ENCODE results near the gene CAMTA1.

The CAMTA1 gene

GRCh38 chr1:7313081-7313546 is 527.9 kb downstream of the CAMTA1 start:
- Histone ChIP-seq H3K27ac (ENCODE audit: low read depth, low read length, severe bottlenecking) (peak overlapping the region; percentile 68), H3K4me3 (ENCODE audit: extremely low read depth, insufficient read depth, low read length, poor library complexity, severe bottlenecking) (no peak overlapping the region), H3K36me3 (ENCODE audit: control insufficient read depth, insufficient read depth, low read length) (no peaks in the 10 kb centered on the region), H3K9me3 (ENCODE audit: control insufficient read depth, low read length) (no peaks in the 10 kb centered on the region), H3K4me1 (ENCODE audit: control insufficient read depth, insufficient read depth, low read length, poor library complexity, severe bottlenecking) (peaks cover 20% of the 10 kb centered on the region)
- WGBS, 2 experiments (ENCODE audit: insufficient coverage in 2 of 2), result 82 to 88% methylated on average over 3 to 7 of the region's 8 CpGs

DNA sequence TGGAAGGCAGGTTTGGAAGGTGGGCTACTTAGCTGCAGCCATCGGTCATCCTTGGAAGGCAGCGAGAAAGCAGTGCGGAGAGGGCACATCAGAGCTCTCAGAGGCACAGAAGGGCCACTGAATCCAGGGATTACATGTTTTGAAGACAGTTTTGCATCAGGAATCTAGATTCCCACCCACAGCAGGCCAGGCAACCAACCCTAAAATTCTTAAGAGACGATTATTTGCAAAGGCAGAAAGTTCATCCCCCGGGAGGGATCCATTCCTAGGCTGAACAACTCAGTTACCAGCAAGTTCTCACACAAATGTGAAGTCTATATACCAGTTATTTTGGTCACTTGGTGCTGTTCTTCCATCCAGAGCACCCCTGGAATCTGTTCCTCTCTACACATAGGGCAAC is 528.6 kb downstream of the CAMTA1 start:
- Histone ChIP-seq H3K4me1 (ENCODE audit: control insufficient read depth, insufficient read depth, low read length, poor library complexity, severe bottlenecking) (peaks cover 20% of the 10 kb centered on the region), H3K9me3 (ENCODE audit: control insufficient read depth, low read length) (no peaks in the 10 kb centered on the region), H3K27ac (ENCODE audit: low read depth, low read length, severe bottlenecking) (no peak overlapping the region), H3K4me3 (ENCODE audit: extremely low read depth, insufficient read depth, low read length, poor library complexity, severe bottlenecking) (no peak overlapping the region), H3K36me3 (ENCODE audit: control insufficient read depth, insufficient read depth, low read length) (no peaks in the 10 kb centered on the region)
- WGBS, 2 experiments (ENCODE audit: insufficient coverage in 2 of 2), result 92 to 98% methylated on average over 5 of the region's 5 CpGs

DNA sequence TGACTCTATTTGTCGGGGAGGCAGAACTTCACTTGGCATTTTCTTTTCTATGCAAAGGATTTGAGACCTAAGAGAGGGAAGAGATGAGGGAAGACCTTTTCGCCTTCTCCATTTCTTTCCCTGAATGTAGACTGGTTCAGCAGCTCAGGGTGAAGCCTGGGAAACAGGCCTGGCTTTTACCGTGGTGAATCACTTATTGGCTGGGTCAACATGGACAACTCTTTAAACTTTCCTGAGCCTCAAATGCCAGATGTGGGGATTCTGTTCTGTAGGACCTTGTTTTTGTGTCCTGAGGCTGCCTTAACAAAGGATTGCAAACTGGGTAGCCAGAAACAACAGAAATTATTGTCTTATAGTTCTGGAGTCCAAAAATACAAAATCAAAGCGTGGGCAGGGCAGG is 530.1 kb downstream of the CAMTA1 start:
- Histone ChIP-seq H3K9me3 (ENCODE audit: control insufficient read depth, low read length) (no peaks in the 10 kb centered on the region), H3K4me1 (ENCODE audit: control insufficient read depth, insufficient read depth, low read length, poor library complexity, severe bottlenecking) (peaks cover 20% of the 10 kb centered on the region), H3K27ac (ENCODE audit: low read depth, low read length, severe bottlenecking) (no peak overlapping the region), H3K4me3 (ENCODE audit: extremely low read depth, insufficient read depth, low read length, poor library complexity, severe bottlenecking) (no peak overlapping the region), H3K36me3 (ENCODE audit: control insufficient read depth, insufficient read depth, low read length) (no peaks in the 10 kb centered on the region)
- WGBS, 2 experiments (ENCODE audit: insufficient coverage in 2 of 2), result 91 to 94% methylated on average over 3 of the region's 4 CpGs

- no peaks in the 10 kb centered on the region for H3K9me3 ChIP-seq (ENCODE audit: control insufficient read depth, low read length)
- peaks cover 20% of the 10 kb centered on the region for H3K4me1 ChIP-seq (ENCODE audit: control insufficient read depth, insufficient read depth, low read length, poor library complexity, severe bottlenecking)
- H3K27ac ChIP-seq (ENCODE audit: low read depth, low read length, severe bottlenecking), result no peak overlapping the region
- H3K4me3 ChIP-seq (ENCODE audit: extremely low read depth, insufficient read depth, low read length, poor library complexity, severe bottlenecking), result no peak overlapping the region
- H3K36me3 ChIP-seq (ENCODE audit: control insufficient read depth, insufficient read depth, low read length), result no peaks in the 10 kb centered on the region
- 84 to 100% methylated on average over 3 of the region's 6 CpGs for WGBS, 2 experiments (ENCODE audit: insufficient coverage in 2 of 2)
Observed at GRCh38 chr1:7315946-7316345, 530.7 kb downstream of the CAMTA1 start.

DNA sequence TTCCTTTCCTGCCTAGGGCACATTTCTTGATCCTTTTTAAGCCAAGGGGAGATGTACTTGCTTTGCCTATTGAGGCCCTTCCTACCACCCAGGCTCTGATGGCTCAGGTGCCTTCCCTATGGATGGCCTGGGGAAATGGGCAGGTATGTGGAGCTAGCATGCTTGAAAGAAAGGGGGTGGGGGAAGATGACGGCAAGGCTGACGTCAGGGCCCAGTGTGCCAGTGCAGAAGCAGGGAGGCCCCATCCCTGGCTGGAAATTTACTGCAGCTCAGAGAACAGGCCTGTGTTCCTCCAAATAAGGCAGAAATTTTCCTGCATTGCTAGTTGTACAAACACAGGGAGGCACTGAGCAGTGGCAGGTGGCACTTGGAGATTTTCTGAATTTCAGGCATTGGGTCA is 532.6 kb downstream of the CAMTA1 start:
- Histone ChIP-seq H3K4me1 (ENCODE audit: control insufficient read depth, insufficient read depth, low read length, poor library complexity, severe bottlenecking) (peaks cover 14% of the 10 kb centered on the region), H3K36me3 (ENCODE audit: control insufficient read depth, insufficient read depth, low read length) (no peaks in the 10 kb centered on the region), H3K9me3 (ENCODE audit: control insufficient read depth, low read length) (no peaks in the 10 kb centered on the region), H3K27ac (ENCODE audit: low read depth, low read length, severe bottlenecking) (no peak overlapping the region), H3K4me3 (ENCODE audit: extremely low read depth, insufficient read depth, low read length, poor library complexity, severe bottlenecking) (no peak overlapping the region)
- 88 to 100% methylated on average over 1 to 2 of the region's 2 CpGs for WGBS, 2 experiments (ENCODE audit: insufficient coverage in 2 of 2)

- Histone ChIP-seq H3K36me3 (ENCODE audit: control insufficient read depth, insufficient read depth, low read length) (no peaks in the 10 kb centered on the region), H3K27ac (ENCODE audit: low read depth, low read length, severe bottlenecking) (no peak overlapping the region), H3K9me3 (ENCODE audit: control insufficient read depth, low read length) (no peaks in the 10 kb centered on the region), H3K4me3 (ENCODE audit: extremely low read depth, insufficient read depth, low read length, poor library complexity, severe bottlenecking) (no peak overlapping the region), H3K4me1 (ENCODE audit: control insufficient read depth, insufficient read depth, low read length, poor library complexity, severe bottlenecking) (peaks cover 2% of the 10 kb centered on the region)
- 89 to 98% methylated on average over 4 to 5 of the region's 5 CpGs for whole genome bisulfite sequencing, 2 experiments (ENCODE audit: insufficient coverage in 2 of 2)
Observed at GRCh38 chr1:7319196-7319595, 533.9 kb downstream of the CAMTA1 start.

- no peaks in the 10 kb centered on the region for H3K36me3 ChIP-seq (ENCODE audit: control insufficient read depth, insufficient read depth, low read length)
- H3K4me3 ChIP-seq (ENCODE audit: extremely low read depth, insufficient read depth, low read length, poor library complexity, severe bottlenecking), result no peak overlapping the region
- no peaks in the 10 kb centered on the region for H3K9me3 ChIP-seq (ENCODE audit: control insufficient read depth, low read length)
- H3K27ac ChIP-seq (ENCODE audit: low read depth, low read length, severe bottlenecking), result no peak overlapping the region
- no peaks in the 10 kb centered on the region for H3K4me1 ChIP-seq (ENCODE audit: control insufficient read depth, insufficient read depth, low read length, poor library complexity, severe bottlenecking)
Observed at GRCh38 chr1:7320661-7321060, 535.4 kb downstream of the CAMTA1 start.

DNA sequence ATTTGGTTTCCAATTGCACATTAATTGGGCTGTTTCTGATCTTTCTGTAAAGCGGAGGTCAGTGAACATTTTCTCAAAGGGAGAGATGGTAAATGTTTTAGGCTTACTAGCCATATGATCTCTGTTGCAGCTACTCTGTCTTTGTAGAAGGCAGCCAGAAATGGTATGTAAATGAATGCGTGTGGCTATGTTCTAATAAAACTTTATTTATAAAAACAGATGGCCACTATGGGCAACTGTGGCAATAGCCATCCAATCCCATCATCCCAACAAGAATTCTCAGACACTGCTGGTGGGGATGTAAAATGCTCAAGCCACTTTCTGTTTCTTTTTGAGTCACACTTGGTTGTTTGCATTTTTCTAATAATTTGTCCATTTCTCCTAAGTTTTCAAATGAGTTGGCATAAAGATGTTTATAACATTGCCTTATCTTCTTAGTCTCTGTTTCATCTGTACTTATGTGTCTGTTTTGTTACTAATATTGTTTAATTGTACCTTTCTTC is 537.1 kb downstream of the CAMTA1 start:
- Histone ChIP-seq H3K27ac (ENCODE audit: low read depth, low read length, severe bottlenecking) (no peak overlapping the region), H3K9me3 (ENCODE audit: control insufficient read depth, low read length) (no peaks in the 10 kb centered on the region), H3K4me3 (ENCODE audit: extremely low read depth, insufficient read depth, low read length, poor library complexity, severe bottlenecking) (no peak overlapping the region), H3K4me1 (ENCODE audit: control insufficient read depth, insufficient read depth, low read length, poor library complexity, severe bottlenecking) (no peaks in the 10 kb centered on the region), H3K36me3 (ENCODE audit: control insufficient read depth, insufficient read depth, low read length) (no peaks in the 10 kb centered on the region)
- 83 to 100% methylated on average over 1 of the region's 2 CpGs for WGBS, 2 experiments (ENCODE audit: insufficient coverage in 2 of 2)

GRCh38 chr1:7322912-7323311 is 537.7 kb downstream of the CAMTA1 start:
- Histone ChIP-seq H3K4me3 (ENCODE audit: extremely low read depth, insufficient read depth, low read length, poor library complexity, severe bottlenecking) (no peak overlapping the region), H3K36me3 (ENCODE audit: control insufficient read depth, insufficient read depth, low read length) (no peaks in the 10 kb centered on the region), H3K9me3 (ENCODE audit: control insufficient read depth, low read length) (peaks cover 5% of the 10 kb centered on the region), H3K4me1 (ENCODE audit: control insufficient read depth, insufficient read depth, low read length, poor library complexity, severe bottlenecking) (no peaks in the 10 kb centered on the region), H3K27ac (ENCODE audit: low read depth, low read length, severe bottlenecking) (no peak overlapping the region)
- no CpG with 5 or more reads among the region's 1 CpG for WGBS, 2 experiments (ENCODE audit: insufficient coverage in 2 of 2)

- no peak overlapping the region for H3K4me3 ChIP-seq (ENCODE audit: extremely low read depth, insufficient read depth, low read length, poor library complexity, severe bottlenecking)
- H3K4me1 ChIP-seq (ENCODE audit: control insufficient read depth, insufficient read depth, low read length, poor library complexity, severe bottlenecking), result no peaks in the 10 kb centered on the region
- no peaks in the 10 kb centered on the region for H3K36me3 ChIP-seq (ENCODE audit: control insufficient read depth, insufficient read depth, low read length)
- whole genome bisulfite sequencing, 2 experiments (ENCODE audit: insufficient coverage in 2 of 2), result 80 to 96% methylated on average over 3 of the region's 3 CpGs
- peaks cover 7% of the 10 kb centered on the region for H3K9me3 ChIP-seq (ENCODE audit: control insufficient read depth, low read length)
- H3K27ac ChIP-seq (ENCODE audit: low read depth, low read length, severe bottlenecking), result no peak overlapping the region
Observed at GRCh38 chr1:7325254-7325653, 540.0 kb downstream of the CAMTA1 start.

GRCh38 chr1:7326366-7326765 is 541.1 kb downstream of the CAMTA1 start:
- Histone ChIP-seq H3K9me3 (ENCODE audit: control insufficient read depth, low read length) (peaks cover 7% of the 10 kb centered on the region), H3K36me3 (ENCODE audit: control insufficient read depth, insufficient read depth, low read length) (no peaks in the 10 kb centered on the region), H3K27ac (ENCODE audit: low read depth, low read length, severe bottlenecking) (no peak overlapping the region), H3K4me3 (ENCODE audit: extremely low read depth, insufficient read depth, low read length, poor library complexity, severe bottlenecking) (no peak overlapping the region), H3K4me1 (ENCODE audit: control insufficient read depth, insufficient read depth, low read length, poor library complexity, severe bottlenecking) (no peaks in the 10 kb centered on the region)
- WGBS, 2 experiments (ENCODE audit: insufficient coverage in 2 of 2), result 83 to 100% methylated on average over 2 of the region's 2 CpGs
